ENCODE measurements around the gene TEX51. TPM values are rescaled to one million over a fixed set of nuclear protein-coding genes. Genes with fewer than 3 reads are reported as not detected.

The TEX51 gene
- total RNA-seq, 1 donor from 2014 or later: not detected

- no peak for DNase-seq (ENCODE audit: low read depth in 2 of 2)
Observed at GRCh38 chr2:126891681-126892500, 6.8 kb upstream of the TEX51 start.

GRCh38 chr2:126893153-126893552 lies 5.5 kb upstream of the TEX51 start:
- DNase-seq (ENCODE audit: low read depth in 2 of 2): no peak

GRCh38 chr2:126893606-126894005 lies 5.1 kb upstream of the TEX51 start:
- no peak for DNase-seq (ENCODE audit: low read depth in 2 of 2)

- DNase-seq (ENCODE audit: low read depth in 2 of 2): no peak
Observed at GRCh38 chr2:126894082-126894481, 4.6 kb upstream of the TEX51 start.

GRCh38 chr2:126894585-126895182 lies 4.0 kb upstream of the TEX51 start:
- DNase-seq (ENCODE audit: low read depth in 2 of 2): no peak

- no peak for DNase-seq (ENCODE audit: low read depth in 2 of 2)
Observed at GRCh38 chr2:126895336-126895735, 3.4 kb upstream of the TEX51 start.

- DNase-seq (ENCODE audit: low read depth in 2 of 2): no peak
Observed at GRCh38 chr2:126896471-126896870, 2.2 kb upstream of the TEX51 start.

GRCh38 chr2:126899616-126900185 lies 1.0 kb downstream of the TEX51 start:
- DNase-seq (ENCODE audit: low read depth in 2 of 2): no peak

GRCh38 chr2:126900646-126901319 lies 2.1 kb downstream of the TEX51 start:
- no peak for DNase-seq (ENCODE audit: low read depth in 2 of 2)

- DNase-seq (ENCODE audit: low read depth in 2 of 2): no peak
Observed at GRCh38 chr2:126901459-126901858, 2.8 kb downstream of the TEX51 start.

- DNase-seq (ENCODE audit: low read depth in 2 of 2): no peak
Observed at GRCh38 chr2:126902152-126902835, 3.6 kb downstream of the TEX51 start.

- DNase-seq (ENCODE audit: low read depth in 2 of 2): no peak
Observed at GRCh38 chr2:126902859-126903258, 4.2 kb downstream of the TEX51 start.

- no peak for DNase-seq (ENCODE audit: low read depth in 2 of 2)
Observed at GRCh38 chr2:126905991-126906390, 7.3 kb downstream of the TEX51 start.

- DNase-seq (ENCODE audit: low read depth in 2 of 2): no peak
Observed at GRCh38 chr2:126906781-126907180, 8.1 kb downstream of the TEX51 start.

GRCh38 chr2:126907671-126908070 lies 9.0 kb downstream of the TEX51 start:
- DNase-seq (ENCODE audit: low read depth in 2 of 2): no peak

- no peak for DNase-seq (ENCODE audit: low read depth in 2 of 2)
Observed at GRCh38 chr2:126908721-126909177, 10.1 kb downstream of the TEX51 start.

- DNase-seq (ENCODE audit: low read depth in 2 of 2): peak in 1 of 2 donors; percentile 13
Observed at GRCh38 chr2:126909366-126909765, 10.7 kb downstream of the TEX51 start.

- DNase-seq (ENCODE audit: low read depth in 2 of 2): no peak
Observed at GRCh38 chr2:126909781-126910180, 11.1 kb downstream of the TEX51 start.

- DNase-seq (ENCODE audit: low read depth in 2 of 2): no peak
Observed at GRCh38 chr2:126910637-126911036, 11.9 kb downstream of the TEX51 start.

- no peak for DNase-seq (ENCODE audit: low read depth in 2 of 2)
Observed at GRCh38 chr2:126911111-126911796, 12.6 kb downstream of the TEX51 start.

GRCh38 chr2:126912201-126912600 lies 13.5 kb downstream of the TEX51 start:
- DNase-seq (ENCODE audit: low read depth in 2 of 2): no peak
